CD14-positive monocyte (primary cell): ENCODE measurements around the gene BCOR. TPM values are rescaled to one million over a fixed set of nuclear protein-coding genes. Genes with fewer than 3 reads are reported as not detected.

Experiments
- DNase-seq, 3 donors: peaks; one replicate each; pipeline ENCODE4 v3.0.0-alpha.2; 2011 to 2022
- H2AFZ ChIP-seq: 2 replicates; pipeline ENCODE4 v1.6.0; 2012; ENCODE audit warnings: mild to moderate bottlenecking, low read depth, low read length, inconsistent platforms; ENCODE audit not compliant: insufficient read depth, poor library complexity, severe bottlenecking
- H3K27ac ChIP-seq, 2 donors: 1 replicate in 1 of 2; 2 replicates in 1 of 2; pipeline ENCODE4 v1.5.1; 2012 to 2013; ENCODE audit warnings: low read length in 2 of 2, control low read depth in 1 of 2, inconsistent platforms in 1 of 2, low read depth in 1 of 2, mild to moderate bottlenecking in 1 of 2
- H3K27me3 ChIP-seq, 2 donors: one replicate each; pipeline versions ENCODE4 v1.6.0 to v1.6.1; 2011 to 2013; ENCODE audit warnings: low read length in 2 of 2; ENCODE audit not compliant: control insufficient read depth in 2 of 2, insufficient read depth in 2 of 2
- H3K36me3 ChIP-seq, 2 donors: replicated peaks in 1 of 2; 1 replicate in 1 of 2; 2 replicates in 1 of 2; pipeline versions ENCODE4 v1.5.1 to v1.6.1; 2012 to 2013; ENCODE audit warnings: low read length in 2 of 2, control low read depth in 1 of 2, inconsistent platforms in 1 of 2, mild to moderate bottlenecking in 1 of 2; ENCODE audit not compliant: insufficient read depth in 2 of 2, control insufficient read depth in 1 of 2
- H3K4me1 ChIP-seq, 2 donors: 1 replicate in 1 of 2; 2 replicates in 1 of 2; pipeline versions ENCODE4 v1.5.1 to v1.6.1; 2012 to 2013; ENCODE audit warnings: low read length in 2 of 2, control low read depth in 1 of 2, inconsistent platforms in 1 of 2, mild to moderate bottlenecking in 1 of 2, moderate library complexity in 1 of 2; ENCODE audit not compliant: insufficient read depth in 2 of 2, control insufficient read depth in 1 of 2
- H3K4me2 ChIP-seq: replicated peaks from 2 replicates; pipeline ENCODE3; 2012; ENCODE audit warnings: low read length, moderate library complexity, mild to moderate bottlenecking; ENCODE audit not compliant: poor library complexity, severe bottlenecking; ENCODE audit errors: extremely low read depth
- H3K4me3 ChIP-seq, 3 experiments: fragments of 200-600 bp in 1 of 3; sonication (generic) in 1 of 3; replicated peaks in 1 of 3; 1 replicate in 2 of 3; 2 replicates in 1 of 3; pipeline ENCODE4 v1.5.1; 2011 to 2013; ENCODE audit warnings: low read length in 3 of 3, mild to moderate bottlenecking in 3 of 3, control low read depth in 2 of 3, low read depth in 2 of 3, inconsistent platforms in 1 of 3, moderate library complexity in 1 of 3
- H3K79me2 ChIP-seq: 2 replicates; pipeline ENCODE4 v1.6.0; 2012; ENCODE audit warnings: mild to moderate bottlenecking, control low read depth, inconsistent platforms, low read length, moderate library complexity; ENCODE audit not compliant: insufficient read depth
- H3K9ac ChIP-seq: 2 replicates; pipeline ENCODE4 v1.6.0; 2017; ENCODE audit warnings: low read length, mild to moderate bottlenecking; ENCODE audit not compliant: insufficient read depth, poor library complexity, severe bottlenecking
- H3K9me3 ChIP-seq, 2 donors: replicated peaks in 1 of 2; 1 replicate in 1 of 2; 2 replicates in 1 of 2; pipeline versions ENCODE4 v1.5.1 to v1.6.1; 2012 to 2013; ENCODE audit warnings: low read length in 2 of 2, control low read depth in 1 of 2; ENCODE audit not compliant: control insufficient read depth in 1 of 2, insufficient read depth in 1 of 2
- H4K20me1 ChIP-seq: 2 replicates; pipeline ENCODE4 v1.6.0; 2012; ENCODE audit warnings: mild to moderate bottlenecking, low read length, control low read depth, moderate library complexity; ENCODE audit not compliant: insufficient read depth
- H3K27ac Mint-ChIP-seq, 7 donors: one replicate each; pipeline ENCODE4 v1.8.0; 2020; ENCODE audit warnings: mild to moderate bottlenecking in 7 of 7, mixed read lengths in 7 of 7, moderate library complexity in 6 of 7, inconsistent platforms in 2 of 7
- H3K27me3 Mint-ChIP-seq, 3 donors: one replicate each; pipeline ENCODE4 v1.8.0; 2021 to 2022; ENCODE audit warnings: low read depth in 3 of 3, mild to moderate bottlenecking in 3 of 3, mixed read lengths in 3 of 3, moderate library complexity in 3 of 3, inconsistent platforms in 1 of 3
- H3K36me3 Mint-ChIP-seq, 2 donors: one replicate each; pipeline ENCODE4 v1.8.0; 2020; ENCODE audit warnings: mixed read lengths in 2 of 2, inconsistent platforms in 1 of 2, mild to moderate bottlenecking in 1 of 2
- H3K4me1 Mint-ChIP-seq: one replicate; pipeline ENCODE4 v1.8.0; 2020; ENCODE audit warnings: mild to moderate bottlenecking, mixed read lengths
- H3K4me3 Mint-ChIP-seq, 2 donors: one replicate each; pipeline ENCODE4 v1.8.0; 2020; ENCODE audit warnings: mild to moderate bottlenecking in 2 of 2, mixed read lengths in 2 of 2, moderate library complexity in 1 of 2
- H3K9me3 Mint-ChIP-seq, 7 donors: one replicate each; pipeline ENCODE4 v1.8.0; 2020 to 2022; ENCODE audit warnings: mixed read lengths in 7 of 7, mild to moderate bottlenecking in 6 of 7, moderate library complexity in 6 of 7, inconsistent platforms in 2 of 7
- WGBS: methylation state at CpG from one replicate; pipeline ENCODE4 v1.1.5; 2013; ENCODE audit warnings: missing lambda C conversion rate; ENCODE audit not compliant: insufficient coverage; 5-methylcytosine and 5-hydroxymethylcytosine counted together
- intact Hi-C, 2 donors: fragments of 100-400 bp; cut with micrococcal nuclease; formaldehyde crosslinking; loops; one replicate each; pipeline versions ENCODE4 v1.15.0 to v1.15.1; 2023
- polyA plus RNA-seq, 3 donors: library from polyadenylated mRNA; depleted of rRNA in 1 of 3; unstranded in 2 of 3; stranded (reverse) in 1 of 3; fragments of 300-500 nt in 2 of 3; fragments of >200 nt in 1 of 3; fragmentation: Illumina TruSeq in 2 of 3; gene quantifications; 1 replicate in 2 of 3; 2 replicates in 1 of 3; pipeline ENCODE4 v1.2.3, GENCODE V29; 2012 to 2021
- TF ChIP-seq, protein P1 (sequence below): fragments of 200-600 bp; IDR thresholded peaks from one replicate; pipeline ENCODE4 v1.8.0; 2022; ENCODE audit warnings: antibody characterized with exemption, mild to moderate bottlenecking

Gene BCOR
- polyA plus RNA-seq, 3 donors, result 1.1 to 8.2 (median 2.6) TPM

DNA sequence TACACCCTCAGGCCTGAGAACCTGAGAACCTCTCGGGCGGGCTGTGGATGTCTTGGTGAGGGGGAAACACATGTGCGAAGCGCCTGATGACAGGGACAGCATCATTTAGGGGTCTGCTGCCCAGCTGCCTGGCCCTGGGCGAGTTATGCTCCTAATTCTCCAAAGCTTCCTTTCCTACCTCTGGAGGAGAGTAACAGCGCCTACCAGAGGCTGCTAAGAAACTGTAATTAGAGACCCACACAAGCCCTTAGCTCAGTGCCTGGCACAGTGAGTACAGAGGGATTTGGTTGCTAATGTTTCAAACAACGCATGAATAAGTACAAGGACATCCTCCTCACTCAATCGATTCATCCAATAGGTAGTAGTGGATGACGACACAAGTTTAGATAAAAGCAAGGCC lies 40.4 kb downstream of the BCOR start:
- WGBS, result no CpG with 5 or more reads among the region's 9 CpGs

GRCh38 chrX:40056420-40056819 lies 41.3 kb downstream of the BCOR start:
- intact Hi-C loops, result no loop called here
- Mint-ChIP-seq H3K4me1 (no peaks in the 10 kb centered on the region), H3K36me3 (peaks cover 67 to 85% of the 10 kb centered on the region in 2 donors), H3K9me3 (peaks cover 2 to 23% (median 14%) of the 10 kb centered on the region in 7 donors), H3K4me3 (no peak overlapping the region), H3K27me3 (no peaks in the 10 kb centered on the region), H3K27ac (no peak overlapping the region)
- Histone ChIP-seq H3K9me3 (peaks cover 9 to 17% of the 10 kb centered on the region in 2 donors), H3K27me3 (no peaks in the 10 kb centered on the region), H2AFZ (no peak overlapping the region), H3K4me2 (no peak overlapping the region), H3K4me3 (no peak overlapping the region), H3K79me2 (peaks cover 3% of the 10 kb centered on the region), H4K20me1 (peaks cover 34% of the 10 kb centered on the region), H3K27ac (no peak overlapping the region), H3K4me1 (no peaks in the 10 kb centered on the region), H3K9ac (no peak overlapping the region), H3K36me3 (peaks cover 78 to 100% of the 10 kb centered on the region in 2 donors)
- WGBS, result no CpG with 5 or more reads among the region's 4 CpGs
- TF ChIP-seq, protein P1, sequence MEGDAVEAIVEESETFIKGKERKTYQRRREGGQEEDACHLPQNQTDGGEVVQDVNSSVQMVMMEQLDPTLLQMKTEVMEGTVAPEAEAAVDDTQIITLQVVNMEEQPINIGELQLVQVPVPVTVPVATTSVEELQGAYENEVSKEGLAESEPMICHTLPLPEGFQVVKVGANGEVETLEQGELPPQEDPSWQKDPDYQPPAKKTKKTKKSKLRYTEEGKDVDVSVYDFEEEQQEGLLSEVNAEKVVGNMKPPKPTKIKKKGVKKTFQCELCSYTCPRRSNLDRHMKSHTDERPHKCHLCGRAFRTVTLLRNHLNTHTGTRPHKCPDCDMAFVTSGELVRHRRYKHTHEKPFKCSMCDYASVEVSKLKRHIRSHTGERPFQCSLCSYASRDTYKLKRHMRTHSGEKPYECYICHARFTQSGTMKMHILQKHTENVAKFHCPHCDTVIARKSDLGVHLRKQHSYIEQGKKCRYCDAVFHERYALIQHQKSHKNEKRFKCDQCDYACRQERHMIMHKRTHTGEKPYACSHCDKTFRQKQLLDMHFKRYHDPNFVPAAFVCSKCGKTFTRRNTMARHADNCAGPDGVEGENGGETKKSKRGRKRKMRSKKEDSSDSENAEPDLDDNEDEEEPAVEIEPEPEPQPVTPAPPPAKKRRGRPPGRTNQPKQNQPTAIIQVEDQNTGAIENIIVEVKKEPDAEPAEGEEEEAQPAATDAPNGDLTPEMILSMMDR, result no peak
- no peak for DNase-seq

More for the DNA sequence above, 40.4 kb downstream of the BCOR start:
- H3K4me1 ChIP-seq, result no peaks in the 10 kb centered on the region
- H4K20me1 ChIP-seq, result peaks cover 42% of the 10 kb centered on the region
- DNase-seq, result no peak
- no peak overlapping the region for H3K4me3 ChIP-seq
- peaks cover 3% of the 10 kb centered on the region for H3K79me2 ChIP-seq
- no peak overlapping the region for H3K4me3 Mint-ChIP-seq
- TF ChIP-seq, protein P1, result no peak
- peaks cover 0 to 2% (median 0%) of the 10 kb centered on the region in 3 donors for H3K27me3 Mint-ChIP-seq
- H3K9me3 Mint-ChIP-seq, result peaks cover 2 to 19% (median 9%) of the 10 kb centered on the region in 7 donors
- H3K4me2 ChIP-seq, result no peak overlapping the region
- H2AFZ ChIP-seq, result no peak overlapping the region
- peaks cover 79 to 100% of the 10 kb centered on the region in 2 donors for H3K36me3 ChIP-seq
- no peak overlapping the region for H3K9ac ChIP-seq
- H3K9me3 ChIP-seq, result peaks cover 9 to 15% of the 10 kb centered on the region in 2 donors
- H3K27ac ChIP-seq, result no peak overlapping the region
- H3K27me3 ChIP-seq, result no peaks in the 10 kb centered on the region
- peaks cover 60 to 85% of the 10 kb centered on the region in 2 donors for H3K36me3 Mint-ChIP-seq
- intact Hi-C loops, result no loop called here
- H3K27ac Mint-ChIP-seq, result peak overlapping the region in 1 of 7 donors; percentile 11
- no peaks in the 10 kb centered on the region for H3K4me1 Mint-ChIP-seq
